ENCODE measurements around the gene C9orf50.
A peak's percentile ranks its signal among the peaks of the same experiment; 100 is the strongest.

Gene C9orf50

DNA sequence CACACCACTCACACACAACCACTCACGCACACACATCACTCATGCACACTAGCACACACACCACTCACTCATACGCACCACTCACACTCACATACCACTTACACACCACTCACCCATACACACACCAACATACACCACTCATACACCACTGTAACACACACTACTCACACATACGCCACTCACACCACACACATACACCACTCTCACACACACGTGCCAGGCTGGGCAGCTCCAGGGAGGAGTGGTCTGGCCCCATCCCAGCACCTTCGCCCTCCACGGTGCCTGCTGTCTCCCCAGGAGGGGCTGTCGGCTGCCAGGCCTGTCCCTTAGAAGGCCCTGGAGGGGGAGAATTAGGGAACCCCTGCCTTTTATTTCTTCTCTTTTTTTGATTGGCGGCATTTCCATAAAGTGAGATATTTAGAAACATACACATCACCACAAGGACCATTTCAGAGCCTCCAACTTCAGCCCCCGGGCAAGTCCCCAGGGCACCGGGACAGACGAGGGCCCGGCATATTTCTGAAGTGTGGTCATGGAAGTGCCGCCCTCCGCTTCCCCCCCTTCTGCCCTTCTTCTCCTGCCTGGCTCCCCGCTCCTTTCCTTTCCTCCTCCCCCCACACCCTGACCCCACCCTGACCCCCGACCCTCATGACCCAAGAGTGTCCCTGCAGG is 27.3 kb upstream of the C9orf50 start:
- no peak for TF ChIP-seq Cebpa-rat (IDR thresholded peaks at IDR 0.05)
- H3K9ac ChIP-seq = no peak overlapping the region
- H3K36me3 ChIP-seq = no peaks in the 10 kb centered on the region
- H3K9me3 ChIP-seq = no peaks in the 10 kb centered on the region
- no peak overlapping the region for H3K27ac ChIP-seq
- no peak overlapping the region for H3K4me3 ChIP-seq
- H3K4me2 ChIP-seq = no peak overlapping the region
- no peaks in the 10 kb centered on the region; the same call in 1 of the 2 replicates for H4K20me1 ChIP-seq
- H3K27me3 ChIP-seq = no peaks in the 10 kb centered on the region; the same call in 1 of the 2 replicates
- peaks cover 8% of the 10 kb centered on the region; the same call in 1 of the 2 replicates for H3K4me1 ChIP-seq

DNA sequence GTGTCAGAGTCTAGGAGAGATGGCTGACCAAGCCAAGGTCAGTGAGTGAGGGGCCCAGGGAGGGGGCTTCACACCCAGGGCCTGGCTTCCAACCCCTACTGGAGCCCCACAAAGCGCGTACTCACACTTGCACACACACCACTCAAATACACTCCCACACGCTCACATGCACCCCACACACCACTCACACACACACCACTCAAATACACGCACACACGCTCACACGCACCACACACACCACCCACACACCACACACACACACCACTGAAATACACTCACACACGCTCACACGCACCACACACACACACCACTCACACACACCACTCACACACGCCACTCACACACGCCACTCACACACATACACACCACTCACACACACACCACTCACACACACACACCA is 26.7 kb upstream of the C9orf50 start:
- Histone ChIP-seq H3K4me2 (no peak overlapping the region), H3K9me3 (no peaks in the 10 kb centered on the region), H4K20me1 (no peaks in the 10 kb centered on the region; the same call in 1 of the 2 replicates), H3K9ac (no peak overlapping the region), H3K4me1 (peaks cover 2% of the 10 kb centered on the region; the same call in 1 of the 2 replicates), H3K4me3 (no peak overlapping the region), H3K36me3 (no peaks in the 10 kb centered on the region), H3K27ac (no peak overlapping the region), H3K27me3 (no peaks in the 10 kb centered on the region)
- no peak for TF ChIP-seq Cebpa-rat (IDR thresholded peaks at IDR 0.05)

DNA sequence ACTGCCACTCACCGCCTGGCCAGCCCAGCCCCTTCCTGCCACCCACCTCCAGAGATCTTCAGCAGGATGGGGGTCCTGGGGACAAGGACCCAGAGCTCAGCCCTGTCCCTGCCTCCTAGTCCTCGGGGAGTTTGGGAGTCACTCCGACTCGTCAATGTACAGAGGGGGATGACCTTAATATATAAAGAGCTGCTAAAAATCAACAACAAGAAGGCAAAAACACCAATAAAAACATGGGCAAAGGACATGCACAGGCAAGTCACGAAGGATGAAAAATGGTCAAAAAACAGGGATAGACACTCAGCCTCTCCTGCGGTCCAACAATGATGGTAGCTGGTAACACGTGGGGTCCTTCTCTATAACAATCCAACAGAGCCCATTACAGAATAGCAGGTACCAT is 25.8 kb upstream of the C9orf50 start:
- Histone ChIP-seq H3K4me2 (no peak overlapping the region), H4K20me1 (peaks cover under 1% of the 10 kb centered on the region)

DNA sequence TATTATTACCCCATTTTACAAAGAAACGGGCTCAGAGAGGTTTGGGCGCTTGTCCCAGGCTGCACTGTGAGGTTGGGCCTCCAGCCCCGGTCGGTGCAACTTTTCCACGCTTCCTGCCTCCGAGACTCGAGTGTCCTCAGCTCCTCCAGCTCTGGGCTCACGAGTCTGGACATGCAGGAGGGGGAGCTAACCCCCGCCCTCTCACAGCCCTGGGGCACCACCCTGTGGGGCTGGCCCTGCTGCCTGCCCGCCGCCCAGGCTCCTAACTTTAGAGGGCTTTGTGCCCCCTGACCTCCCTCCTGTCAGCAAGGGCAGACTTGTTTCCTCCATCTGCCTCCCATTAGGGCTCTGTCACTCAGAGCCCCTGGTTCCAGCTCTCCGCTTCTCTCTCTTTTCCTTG is 25.4 kb upstream of the C9orf50 start:
- peaks cover 5% of the 10 kb centered on the region for H4K20me1 ChIP-seq
- no peak overlapping the region for H3K9ac ChIP-seq
- H3K27ac ChIP-seq = no peak overlapping the region
- H3K4me2 ChIP-seq = no peak overlapping the region
- H3K4me1 ChIP-seq = peaks cover 5% of the 10 kb centered on the region
- no peak for TF ChIP-seq Cebpa-rat (IDR thresholded peaks at IDR 0.05)
- no peaks in the 10 kb centered on the region for H3K9me3 ChIP-seq
- H3K4me3 ChIP-seq = no peak overlapping the region
- no peaks in the 10 kb centered on the region for H3K27me3 ChIP-seq
- H3K36me3 ChIP-seq = no peaks in the 10 kb centered on the region

More for the DNA sequence above, 25.8 kb upstream of the C9orf50 start:
- Histone ChIP-seq H3K9me3 (no peaks in the 10 kb centered on the region), H3K4me3 (no peak overlapping the region), H3K27ac (no peak overlapping the region), H3K4me1 (0 out of 2 replicates have a peak, but pooled peaks cover 3% of the 10 kb centered on the region), H3K9ac (no peak overlapping the region), H3K27me3 (no peaks in the 10 kb centered on the region), H3K36me3 (no peaks in the 10 kb centered on the region)
- TF ChIP-seq Cebpa-rat (IDR thresholded peaks at IDR 0.05) = no peak

DNA sequence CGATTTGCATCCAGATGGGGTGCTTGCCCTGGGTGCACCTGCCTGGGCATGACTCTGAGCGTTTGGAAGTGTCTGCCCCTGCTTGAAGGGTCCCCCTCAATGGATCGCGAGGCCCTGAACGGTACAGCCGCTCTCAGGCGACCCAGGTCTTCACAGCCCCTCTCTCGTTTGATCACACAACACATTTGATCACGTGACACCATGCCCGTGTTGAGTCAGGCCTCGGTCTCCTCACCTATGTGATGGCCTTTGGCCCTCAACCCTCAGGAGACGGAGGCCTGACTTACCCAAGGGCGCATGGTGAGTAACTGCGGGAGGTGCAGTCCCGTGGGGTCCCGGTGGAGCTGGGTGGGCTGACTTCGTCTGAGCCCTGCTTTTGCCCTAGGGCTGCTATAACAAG is 24.0 kb upstream of the C9orf50 start:
- Histone ChIP-seq H3K4me3 (no peak overlapping the region), H4K20me1 (peaks cover 18% of the 10 kb centered on the region), H3K4me1 (peaks cover 19% of the 10 kb centered on the region), H3K4me2 (no peak overlapping the region), H3K36me3 (peaks cover under 1% of the 10 kb centered on the region; the same call in 1 of the 2 replicates), H3K9me3 (no peaks in the 10 kb centered on the region), H3K27ac (no peak overlapping the region), H3K27me3 (no peaks in the 10 kb centered on the region), H3K9ac (no peak overlapping the region)
- TF ChIP-seq Cebpa-rat (IDR thresholded peaks at IDR 0.05) = no peak

DNA sequence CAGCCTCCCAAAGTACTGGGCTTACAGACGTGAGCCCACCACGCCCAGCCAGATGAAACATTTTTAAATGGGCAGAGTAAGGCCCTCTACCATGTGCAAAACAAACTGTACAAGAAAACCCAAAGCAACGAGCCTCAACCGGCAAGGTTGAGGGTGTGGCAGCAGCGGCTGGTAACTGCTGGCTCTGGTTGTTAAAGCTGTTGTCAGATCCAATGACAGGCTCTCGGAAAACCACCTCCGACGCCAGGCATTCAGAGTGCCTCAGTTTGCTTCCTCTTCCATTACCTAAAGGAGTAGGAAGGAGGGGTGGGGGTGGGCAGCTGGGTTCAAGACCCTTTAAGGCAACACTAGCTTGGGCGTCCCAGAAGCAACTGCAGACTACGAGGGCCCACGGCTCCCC is 23.5 kb upstream of the C9orf50 start:
- Histone ChIP-seq H3K4me1 (peaks cover 20% of the 10 kb centered on the region), H3K36me3 (peaks cover 6% of the 10 kb centered on the region), H3K4me2 (no peak overlapping the region), H3K9ac (no peak overlapping the region), H3K9me3 (no peaks in the 10 kb centered on the region), H3K27ac (no peak overlapping the region), H3K4me3 (no peak overlapping the region), H4K20me1 (peaks cover 24% of the 10 kb centered on the region), H3K27me3 (no peaks in the 10 kb centered on the region)
- TF ChIP-seq Cebpa-rat (IDR thresholded peaks at IDR 0.05) = no peak

DNA sequence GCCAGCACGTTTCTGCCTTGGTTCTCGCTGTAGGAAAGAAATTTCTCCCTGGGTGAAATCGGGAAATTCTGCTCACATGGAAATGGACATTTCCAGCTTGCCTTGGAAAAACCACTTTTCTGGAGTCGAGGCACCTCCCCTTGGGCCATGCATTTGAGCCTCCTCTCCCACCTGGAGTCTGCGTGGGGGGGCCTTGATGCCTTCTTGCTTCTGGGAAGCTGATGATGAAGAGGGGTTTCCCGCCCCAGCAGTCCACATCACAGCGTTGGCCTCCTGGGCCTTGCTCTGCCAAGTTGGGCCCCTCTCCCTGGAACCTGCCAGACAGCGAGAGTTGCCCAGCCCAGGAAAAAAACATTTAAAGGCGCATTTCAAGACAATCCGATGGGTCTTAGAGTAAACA is 22.8 kb upstream of the C9orf50 start:
- TF ChIP-seq Cebpa-rat (IDR thresholded peaks at IDR 0.05) = no peak
- Histone ChIP-seq H3K9ac (no peak overlapping the region), H3K9me3 (no peaks in the 10 kb centered on the region), H3K4me1 (peaks cover 20% of the 10 kb centered on the region), H3K36me3 (peaks cover 13% of the 10 kb centered on the region), H4K20me1 (peaks cover 30% of the 10 kb centered on the region), H3K4me3 (no peak overlapping the region), H3K27me3 (no peaks in the 10 kb centered on the region), H3K4me2 (no peak overlapping the region), H3K27ac (no peak overlapping the region)

DNA sequence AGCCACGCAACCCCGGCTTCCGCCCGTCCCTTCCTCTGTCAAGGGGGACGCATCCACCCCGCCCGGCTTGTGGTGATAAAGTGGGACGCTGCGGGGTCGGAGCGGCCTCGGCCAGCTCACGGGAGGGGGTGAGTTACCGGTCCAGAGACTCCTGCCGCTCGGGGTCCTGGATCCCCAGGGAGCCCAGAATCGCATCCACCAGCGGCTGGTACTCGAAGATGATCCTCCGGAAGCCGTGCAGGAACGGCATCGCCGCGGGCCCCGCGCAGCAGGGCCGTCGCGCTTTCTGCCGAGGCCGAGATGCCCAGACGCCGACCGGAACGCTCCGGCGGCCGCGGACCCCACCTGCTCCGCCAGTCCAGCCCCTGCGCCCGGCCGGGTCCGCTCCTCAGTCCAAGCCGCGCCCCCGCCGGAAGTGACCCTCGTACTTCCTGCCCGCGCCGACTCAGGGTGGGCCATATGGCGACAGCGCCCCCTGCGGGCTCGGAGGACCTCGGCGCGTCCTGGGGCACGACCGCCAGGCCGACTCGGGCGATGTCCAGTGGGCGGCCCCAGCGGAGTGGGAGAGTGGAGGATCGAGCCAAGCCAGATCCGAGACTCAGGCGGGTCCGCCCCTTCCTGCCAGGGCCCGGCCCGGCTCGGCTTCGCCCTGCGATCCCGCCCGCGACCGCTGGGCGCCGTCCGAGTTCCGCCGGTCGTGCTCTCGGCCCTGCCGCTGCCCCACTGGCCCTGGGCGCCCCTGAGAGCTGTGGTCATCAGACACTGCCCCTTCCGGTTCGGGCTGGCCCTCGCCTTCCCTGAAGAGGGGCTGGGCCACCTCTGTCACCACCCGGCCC is 21.1 kb upstream of the C9orf50 start, which contains the start of gene ASB6:
TSS of gene ASB6 (minus strand) at position 402 of the 836 bp plus-strand sequence. CDS start at position 250, 152 bp downstream.
- no peaks in the 10 kb centered on the region for H3K9me3 ChIP-seq
- H3K9ac ChIP-seq = peak within 1 kb of the TSS; percentile 84
- H3K27ac ChIP-seq = peak within 1 kb of the TSS; percentile 68
- H3K27me3 ChIP-seq = no peaks in the 10 kb centered on the region
- peak within 1 kb of the TSS; percentile 82 for H3K4me3 ChIP-seq
- TF ChIP-seq Cebpa-rat (IDR thresholded peaks at IDR 0.05) = no peak
- peak within 1 kb of the TSS; percentile 99 for H3K4me2 ChIP-seq
- peaks cover 48% of the 10 kb centered on the region for H4K20me1 ChIP-seq
- peaks cover 30% of the 10 kb centered on the region for H3K36me3 ChIP-seq
- peaks cover 31% of the 10 kb centered on the region for H3K4me1 ChIP-seq

DNA sequence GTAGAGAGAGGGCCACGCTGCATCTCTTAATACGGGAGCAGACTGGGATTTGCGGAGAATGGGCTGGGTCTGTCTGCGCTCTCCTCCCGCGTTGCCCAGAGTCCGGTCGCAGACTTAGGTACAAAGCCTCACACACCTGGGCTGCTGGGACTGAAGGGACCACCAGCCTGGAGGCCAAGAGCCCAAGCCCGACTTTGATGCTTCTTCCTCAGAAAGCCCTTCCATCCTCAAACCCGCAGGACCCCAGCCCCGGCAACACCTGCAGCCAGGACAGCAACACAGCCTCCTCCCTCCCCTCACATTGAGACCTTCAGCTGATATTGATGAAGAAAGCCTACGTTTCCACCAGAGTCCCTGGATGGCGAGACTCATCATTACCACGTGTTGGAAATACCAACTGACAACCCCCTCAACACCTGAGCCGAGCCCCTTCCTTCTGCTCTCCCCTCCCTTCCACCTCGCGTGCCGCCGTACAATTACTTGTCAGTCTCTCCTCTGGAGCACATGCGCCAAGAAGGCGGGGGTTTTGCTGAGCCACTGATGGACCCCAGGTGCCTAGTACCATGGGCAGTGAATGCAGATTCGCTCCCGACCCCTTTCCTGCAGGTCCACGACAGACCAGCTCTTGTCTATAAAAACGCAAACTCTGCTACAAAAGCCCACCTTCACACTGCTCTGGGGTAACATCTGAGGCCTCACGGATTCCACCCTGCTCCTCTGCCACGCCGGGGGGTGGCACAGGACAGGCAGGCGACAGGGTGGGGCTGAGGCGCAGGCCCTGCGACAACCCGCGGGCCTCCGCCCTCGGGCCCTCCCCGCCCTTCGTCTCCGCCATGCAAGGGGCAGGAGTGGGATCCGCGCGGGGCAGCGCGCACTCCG is 20.2 kb upstream of the C9orf50 start:
- Histone ChIP-seq H3K36me3 (peaks cover 39% of the 10 kb centered on the region), H3K27ac (peak overlapping the region; percentile 68), H3K4me1 (peaks cover 39% of the 10 kb centered on the region), H3K9ac (peak overlapping the region; percentile 84), H4K20me1 (peaks cover 56% of the 10 kb centered on the region), H3K4me3 (peak overlapping the region; percentile 82), H3K4me2 (peak overlapping the region; percentile 99), H3K9me3 (no peaks in the 10 kb centered on the region), H3K27me3 (no peaks in the 10 kb centered on the region)
- TF ChIP-seq Cebpa-rat (IDR thresholded peaks at IDR 0.05) = no peak

All from BLaER1 (cell line).